ENCODE data around the gene PMF1. TPM values are rescaled to one million over a fixed set of nuclear protein-coding genes. Genes with fewer than 3 reads are reported as not detected.

Gene PMF1
- total RNA-seq, 1 experiment from 2014 or later = 115 TPM

- in situ Hi-C loops (cut with HindIII; ENCODE audit: low pct_unique_long_range_greater_than_20kb, low sequenced_read_pairs) = no loop called here
Observed at GRCh38 chr1:156228501-156228900, 15.7 kb downstream of the PMF1 start.

GRCh38 chr1:156229809-156230472 is 17.1 kb downstream of the PMF1 start:
- in situ Hi-C loops (cut with HindIII; ENCODE audit: low pct_unique_long_range_greater_than_20kb, low sequenced_read_pairs) = no loop called here

More at GRCh38 chr1:156228501-156228900, 15.7 kb downstream of the PMF1 start:
- no peak for DNase-seq (ENCODE audit: low read depth)

DNA sequence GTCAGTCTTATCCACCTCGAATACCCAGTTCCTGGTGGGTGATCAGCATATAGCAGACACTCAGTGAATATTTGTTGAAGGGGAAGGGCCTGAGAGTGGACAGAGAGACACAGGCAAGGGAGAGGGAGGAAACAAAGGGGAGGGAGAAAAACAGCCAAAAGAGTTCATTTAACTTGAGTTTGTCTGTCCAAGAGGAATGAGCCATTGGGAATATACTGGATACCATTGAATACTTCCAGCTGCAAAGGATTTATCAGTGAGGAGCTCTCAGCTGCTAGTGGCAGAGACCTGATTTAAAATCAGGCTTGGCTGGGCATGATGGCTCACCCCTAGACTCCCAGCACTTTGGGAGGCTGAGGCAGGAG is 17.6 kb downstream of the PMF1 start:
- in situ Hi-C loops (cut with HindIII; ENCODE audit: low pct_unique_long_range_greater_than_20kb, low sequenced_read_pairs) = no loop called here
- no peak for DNase-seq (ENCODE audit: low read depth)

More at GRCh38 chr1:156229809-156230472, 17.1 kb downstream of the PMF1 start:
- no peak for DNase-seq (ENCODE audit: low read depth)

- no peak for DNase-seq (ENCODE audit: low read depth)
- in situ Hi-C loops (cut with HindIII; ENCODE audit: low pct_unique_long_range_greater_than_20kb, low sequenced_read_pairs) = no loop called here
Observed at GRCh38 chr1:156232201-156232894, 19.5 kb downstream of the PMF1 start.

- in situ Hi-C loops (cut with HindIII; ENCODE audit: low pct_unique_long_range_greater_than_20kb, low sequenced_read_pairs) = no loop called here
- no peak for DNase-seq (ENCODE audit: low read depth)
Observed at GRCh38 chr1:156233426-156234127, 20.8 kb downstream of the PMF1 start.

DNA sequence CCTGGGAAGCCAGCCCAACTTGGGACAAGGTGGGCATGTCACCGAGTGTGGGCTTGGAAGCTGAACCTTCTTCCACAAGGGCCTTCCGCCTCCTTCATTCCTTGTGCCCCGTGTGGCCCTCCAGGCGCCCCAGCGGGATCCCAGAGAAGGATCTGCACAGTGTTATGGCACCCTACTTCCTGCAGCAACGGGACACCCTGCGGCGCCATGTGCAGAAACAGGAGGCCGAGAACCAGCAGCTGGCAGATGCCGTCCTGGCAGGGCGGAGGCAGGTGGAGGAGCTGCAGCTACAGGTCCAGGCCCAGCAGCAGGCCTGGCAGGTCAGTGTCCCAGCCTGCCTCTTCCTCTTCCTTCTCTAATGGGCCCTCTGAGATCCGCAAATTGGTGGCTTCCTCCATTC is 23.4 kb downstream of the PMF1 start:
- DNase-seq (ENCODE audit: low read depth) = no peak
- in situ Hi-C loops (cut with HindIII; ENCODE audit: low pct_unique_long_range_greater_than_20kb, low sequenced_read_pairs) = no loop called here

DNA sequence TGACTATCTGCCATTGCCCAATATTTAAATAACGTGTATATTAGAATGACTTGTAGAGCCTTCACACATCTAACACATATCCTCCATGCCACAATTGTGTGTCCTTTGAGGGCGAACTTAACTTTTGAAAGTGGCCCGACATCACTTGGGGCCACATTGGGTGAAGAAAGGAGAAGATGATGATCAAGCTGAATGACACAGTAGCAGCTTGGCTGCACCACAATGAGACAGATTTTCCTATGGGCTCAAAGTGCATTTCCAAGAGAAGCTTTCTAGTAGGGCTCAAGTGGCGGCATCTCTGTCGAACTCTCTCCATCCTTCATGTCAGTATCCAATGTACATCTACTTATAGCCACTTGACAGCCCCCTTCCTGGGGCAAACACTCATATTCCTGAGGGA is 25.4 kb downstream of the PMF1 start:
- no peak for DNase-seq (ENCODE audit: low read depth)
- in situ Hi-C loops (cut with HindIII; ENCODE audit: low pct_unique_long_range_greater_than_20kb, low sequenced_read_pairs) = no loop called here

- in situ Hi-C loops (cut with HindIII; ENCODE audit: low pct_unique_long_range_greater_than_20kb, low sequenced_read_pairs) = no loop called here
- DNase-seq (ENCODE audit: low read depth) = no peak
Observed at GRCh38 chr1:156241311-156241811, 28.6 kb downstream of the PMF1 start.

GRCh38 chr1:156241926-156242325 is 29.1 kb downstream of the PMF1 start, which contains the start of gene BGLAP:
TSS of gene BGLAP (plus strand) at chr1:156242184. CDS start at chr1:156242232, 48 bp downstream.
- in situ Hi-C loops (cut with HindIII; ENCODE audit: low pct_unique_long_range_greater_than_20kb, low sequenced_read_pairs) = no loop called here
- no peak for DNase-seq (ENCODE audit: low read depth)

- in situ Hi-C loops (cut with HindIII; ENCODE audit: low pct_unique_long_range_greater_than_20kb, low sequenced_read_pairs) = no loop called here
- no peak for DNase-seq (ENCODE audit: low read depth)
Observed at GRCh38 chr1:156242738-156243137, 29.9 kb downstream of the PMF1 start.

DNA sequence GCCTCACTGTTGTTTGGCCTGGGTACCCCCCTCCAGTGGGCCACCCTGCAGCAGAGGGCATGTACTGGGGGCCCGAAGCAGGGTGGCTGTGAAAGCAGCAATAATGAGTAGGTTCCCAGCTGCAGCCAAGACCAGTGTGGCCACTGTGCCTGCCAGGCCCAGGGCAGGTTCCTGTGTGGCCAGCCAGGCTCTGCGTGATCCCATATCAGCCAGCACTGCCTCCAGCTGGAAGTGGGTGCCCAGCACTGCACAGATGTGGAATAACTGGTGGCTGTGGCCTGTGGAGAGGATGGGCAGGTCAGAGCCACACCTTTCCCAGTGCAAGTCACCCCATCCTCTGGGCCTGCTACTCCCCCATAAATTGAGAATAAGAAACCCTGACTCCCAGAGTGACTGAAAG is 31.3 kb downstream of the PMF1 start:
- in situ Hi-C loops (cut with HindIII; ENCODE audit: low pct_unique_long_range_greater_than_20kb, low sequenced_read_pairs) = no loop called here
- DNase-seq (ENCODE audit: low read depth) = no peak

DNA sequence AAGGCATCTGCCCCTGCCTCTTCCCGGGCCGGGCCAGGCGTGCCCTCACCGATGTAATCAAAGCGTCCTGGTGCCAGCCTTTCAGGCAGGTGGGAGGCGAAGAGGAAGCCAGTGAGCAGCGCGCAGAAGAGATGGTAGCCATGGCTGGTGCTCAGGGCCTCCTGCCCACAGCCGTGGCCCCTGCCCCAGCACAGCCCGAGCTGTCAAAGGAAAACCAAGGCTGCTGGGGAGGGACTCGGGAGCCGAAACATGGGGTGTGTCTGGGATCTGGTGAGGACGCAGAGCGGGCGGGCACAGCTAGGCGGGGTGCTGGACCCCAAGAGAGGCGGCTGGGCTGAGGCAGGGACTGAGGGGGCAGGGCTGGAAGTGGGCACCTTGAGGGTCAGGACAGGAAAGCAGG is 31.9 kb downstream of the PMF1 start:
- in situ Hi-C loops (cut with HindIII; ENCODE audit: low pct_unique_long_range_greater_than_20kb, low sequenced_read_pairs) = no loop called here
- no peak for DNase-seq (ENCODE audit: low read depth)

- in situ Hi-C loops (cut with HindIII; ENCODE audit: low pct_unique_long_range_greater_than_20kb, low sequenced_read_pairs) = no loop called here
- DNase-seq (ENCODE audit: low read depth) = no peak
Observed at GRCh38 chr1:156245451-156246232, 32.8 kb downstream of the PMF1 start.

DNA sequence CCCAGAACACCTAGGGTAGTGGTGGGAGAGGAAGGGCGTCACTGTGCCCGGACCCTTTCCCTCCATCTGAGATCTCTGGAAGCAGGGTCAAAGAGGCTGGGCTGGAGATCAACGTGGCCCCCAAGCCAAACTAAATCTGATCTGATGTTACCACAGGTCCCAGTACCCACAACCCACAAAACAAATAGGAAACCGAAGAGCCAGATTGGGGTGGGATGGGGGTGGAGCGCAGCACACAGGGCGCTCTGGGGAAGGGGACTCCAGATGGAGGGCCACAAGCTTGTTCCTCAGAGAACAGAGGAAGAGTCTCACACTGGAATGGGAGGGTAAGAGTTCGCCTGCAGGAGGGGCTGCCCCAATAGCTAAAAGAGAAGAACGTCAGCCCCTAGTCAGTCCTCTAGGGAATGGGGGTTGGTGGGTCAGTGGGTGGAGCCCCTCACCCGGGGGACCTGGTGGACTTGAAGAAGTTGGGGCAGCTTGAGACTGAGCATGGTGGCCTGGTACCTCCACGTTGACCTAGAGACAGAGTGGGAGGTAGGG is 33.5 kb downstream of the PMF1 start:
- no peak for DNase-seq (ENCODE audit: low read depth)
- in situ Hi-C loops (cut with HindIII; ENCODE audit: low pct_unique_long_range_greater_than_20kb, low sequenced_read_pairs) = no loop called here

DNA sequence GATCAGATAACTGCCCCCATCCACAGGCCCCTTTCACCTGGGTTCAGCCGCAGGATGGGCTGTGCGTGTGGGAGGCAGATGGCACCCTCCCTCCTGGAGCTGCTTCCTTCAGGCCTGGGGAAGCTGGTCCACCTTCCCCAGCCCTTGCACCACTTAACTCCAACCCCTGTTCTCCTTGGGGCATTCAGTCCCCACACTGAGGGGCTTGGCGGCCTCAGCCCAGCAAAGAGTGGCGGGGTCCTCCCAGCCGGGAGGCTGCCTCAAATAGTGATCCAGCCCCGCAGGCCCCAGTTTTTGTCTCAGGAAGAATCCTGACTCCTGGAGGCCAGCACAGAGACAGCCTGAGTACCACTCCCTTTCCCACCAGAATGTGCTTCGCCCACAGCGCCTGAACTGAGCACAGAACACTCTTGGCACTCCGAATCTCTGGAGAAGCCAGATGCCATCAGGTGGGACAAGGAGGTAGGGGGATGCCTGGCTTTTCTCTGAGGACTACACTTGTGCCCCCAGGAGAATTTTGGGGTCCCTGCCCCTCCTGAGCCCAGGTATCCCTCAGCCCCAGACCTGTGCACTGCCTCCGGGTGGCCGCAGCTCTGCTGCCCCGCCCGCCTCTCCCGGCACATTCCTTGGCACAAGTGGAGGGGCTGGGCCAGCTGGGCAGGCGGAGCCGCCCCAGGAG is 34.1 kb downstream of the PMF1 start:
- no peak for DNase-seq (ENCODE audit: low read depth)
- in situ Hi-C loops (cut with HindIII; ENCODE audit: low pct_unique_long_range_greater_than_20kb, low sequenced_read_pairs) = no loop called here

GRCh38 chr1:156247460-156248322 is 34.9 kb downstream of the PMF1 start, which contains the start of gene PAQR6:
TSS of gene PAQR6 (minus strand) at chr1:156248056. CDS start at chr1:156246731, 1,325 bp downstream.
- in situ Hi-C loops (cut with HindIII; ENCODE audit: low pct_unique_long_range_greater_than_20kb, low sequenced_read_pairs) = no loop called here

DNA sequence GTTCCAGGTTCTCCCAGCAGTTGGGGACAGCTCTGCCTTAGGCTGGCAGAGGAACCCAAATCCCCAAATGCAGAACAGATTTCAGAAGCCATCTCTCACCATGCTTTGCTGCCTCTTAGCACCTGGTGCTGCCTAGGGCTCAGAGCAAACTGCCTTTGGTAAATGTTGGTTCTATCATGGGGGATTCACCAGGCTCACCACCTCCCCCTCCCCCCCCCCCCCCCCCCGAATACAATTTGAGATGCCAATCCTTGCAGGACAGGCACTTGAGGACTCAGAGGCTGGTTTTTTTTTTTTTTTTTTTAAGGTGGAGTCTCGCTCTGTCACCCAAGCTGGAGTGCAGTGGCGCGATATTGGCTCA is 35.5 kb downstream of the PMF1 start:
- in situ Hi-C loops (cut with HindIII; ENCODE audit: low pct_unique_long_range_greater_than_20kb, low sequenced_read_pairs) = no loop called here

More at GRCh38 chr1:156247460-156248322, 34.9 kb downstream of the PMF1 start, which contains the start of gene PAQR6:
- no peak for DNase-seq (ENCODE audit: low read depth)

More for the DNA sequence above, 35.5 kb downstream of the PMF1 start:
- DNase-seq (ENCODE audit: low read depth) = no peak

Data from Caki2 (cell line).